CD4-positive, alpha-beta memory T cell (primary cell): Measurements from ENCODE around the gene PLPP6. TPM values are rescaled to one million over a fixed set of nuclear protein-coding genes. Genes with fewer than 3 reads are reported as not detected.
"Not testable (repeated sequence)": the region's sequence is repeated elsewhere in the genome, so short reads cannot be mapped to it uniquely, and the experiment has no call there.

ENCODE experiments used
- CTCF ChIA-PET: fragments of 350-600 bp; sonication (Branson Sonifier 250); formaldehyde crosslinking; loops from one replicate; lab custom pipeline; 2021; ENCODE audit warnings: inconsistent platforms; ENCODE audit not compliant: partially characterized antibody; lab: Charles Lee
- POLR2A ChIA-PET: fragments of 350-600 bp; sonication (Branson Sonifier 250); formaldehyde crosslinking; loops from one replicate; lab custom pipeline; 2021; ENCODE audit not compliant: partially characterized antibody; lab: Charles Lee
- DNase-seq, 5 donors: peaks; one replicate each; pipeline versions ENCODE4 v3.0.0 to v3.0.0-alpha.2; 2020 to 2022; ENCODE audit warnings: mixed read lengths in 1 of 5
- H3K27ac ChIP-seq: one replicate; pipeline ENCODE4 v1.7.0; 2013; ENCODE audit warnings: low read depth, low read length
- H3K27me3 ChIP-seq: 2 replicates; pipeline ENCODE4 v1.7.0; 2013; ENCODE audit warnings: mild to moderate bottlenecking, low read length, moderate library complexity; ENCODE audit not compliant: insufficient read depth
- H3K36me3 ChIP-seq: 2 replicates; pipeline ENCODE4 v1.7.0; 2013; ENCODE audit warnings: mild to moderate bottlenecking, low read length, moderate library complexity; ENCODE audit not compliant: insufficient read depth
- H3K4me1 ChIP-seq: 2 replicates; pipeline ENCODE4 v1.7.0; 2013; ENCODE audit warnings: mild to moderate bottlenecking, low read length, moderate library complexity; ENCODE audit not compliant: insufficient read depth
- H3K4me3 ChIP-seq, 2 donors: one replicate each; pipeline ENCODE4 v1.7.0; 2013; ENCODE audit warnings: low read length in 2 of 2, mild to moderate bottlenecking in 1 of 2
- H3K9me3 ChIP-seq, 2 donors: one replicate each; pipeline ENCODE4 v1.7.0; 2013; ENCODE audit warnings: low read length in 2 of 2, control low read depth in 1 of 2; ENCODE audit not compliant: control insufficient read depth in 1 of 2
- H3K27ac Mint-ChIP-seq, 7 donors: one replicate each; pipeline ENCODE4 v1.8.0; 2020 to 2021; ENCODE audit warnings: mixed read lengths in 7 of 7, mild to moderate bottlenecking in 6 of 7, inconsistent platforms in 3 of 7, moderate library complexity in 3 of 7
- H3K27me3 Mint-ChIP-seq, 2 donors: one replicate each; pipeline ENCODE4 v1.8.0; 2020 to 2021; ENCODE audit warnings: mixed read lengths in 2 of 2
- H3K36me3 Mint-ChIP-seq, 2 donors: one replicate each; pipeline ENCODE4 v1.8.0; 2020 to 2021; ENCODE audit warnings: mixed read lengths in 2 of 2, inconsistent platforms in 1 of 2, mild to moderate bottlenecking in 1 of 2
- H3K4me1 Mint-ChIP-seq, 4 donors: one replicate each; pipeline ENCODE4 v1.8.0; 2020 to 2021; ENCODE audit warnings: mixed read lengths in 4 of 4, mild to moderate bottlenecking in 1 of 4
- H3K4me3 Mint-ChIP-seq, 8 donors: one replicate each; pipeline ENCODE4 v1.8.0; 2020 to 2021; ENCODE audit warnings: mixed read lengths in 8 of 8, mild to moderate bottlenecking in 7 of 8, moderate library complexity in 6 of 8, inconsistent platforms in 3 of 8
- H3K9me3 Mint-ChIP-seq, 8 donors: one replicate each; pipeline ENCODE4 v1.8.0; 2020 to 2021; ENCODE audit warnings: mixed read lengths in 8 of 8, mild to moderate bottlenecking in 5 of 8, inconsistent platforms in 3 of 8, moderate library complexity in 1 of 8
- intact Hi-C: fragments of 100-400 bp; cut with micrococcal nuclease; formaldehyde crosslinking; loops from one replicate; pipeline ENCODE4 v1.15.1; 2023
- polyA plus RNA-seq, 2 donors: library from polyadenylated mRNA; unstranded; fragments of 300-500 nt; fragmentation: Illumina TruSeq; gene quantifications; one replicate each; pipeline ENCODE4 v1.2.3, GENCODE V29; 2021
- total RNA-seq, 2 experiments: library from RNA; stranded (reverse); gene quantifications; one replicate each; pipeline ENCODE4 v1.2.3, GENCODE V29; 2021

The PLPP6 gene
- total and polyA plus RNA-seq, 4 experiments from 2014 or later, result 3.2 to 23.8 (median 14.9) TPM

GRCh38 chr9:4640027-4640426 lies 22.1 kb upstream of the PLPP6 start:
- no peaks in the 10 kb centered on the region for H3K27me3 Mint-ChIP-seq
- POLR2A ChIA-PET, result interaction anchor here (0.6 to 1.3 kb wide), 7 partner anchors 8 to 598 kb away, joined by 3 to 4 read pairs (median 3); partner anchors contain the start of gene CDC37L1

GRCh38 chr9:4642351-4642750 lies 19.7 kb upstream of the PLPP6 start:
- H3K27me3 Mint-ChIP-seq, result no peaks in the 10 kb centered on the region
- Histone ChIP-seq H3K4me3 (no peak overlapping the region), H3K27ac (no peak overlapping the region), H3K27me3 (no peaks in the 10 kb centered on the region), H3K36me3 (no peaks in the 10 kb centered on the region), H3K9me3 (no peaks in the 10 kb centered on the region), H3K4me1 (no peaks in the 10 kb centered on the region)
- H3K9me3 Mint-ChIP-seq, result no peaks in the 10 kb centered on the region
- intact Hi-C loops, result loop anchor here (10.0 kb wide), 1 partner anchor 908 kb away; no protein-coding TSS in a partner anchor
- no peaks in the 10 kb centered on the region for H3K36me3 Mint-ChIP-seq
- no peak overlapping the region for H3K4me3 Mint-ChIP-seq
- DNase-seq, result no peak
- ChIA-PET CTCF (interaction anchor here (1.3 kb wide), 1 partner anchor 14 kb away, joined by 3 read pairs; no protein-coding TSS in a partner anchor), POLR2A (no interaction called here)
- H3K4me1 Mint-ChIP-seq, result peaks cover 5 to 11% (median 8%) of the 10 kb centered on the region in 4 donors
- H3K27ac Mint-ChIP-seq, result no peak overlapping the region

More at GRCh38 chr9:4640027-4640426, 22.1 kb upstream of the PLPP6 start:
- CTCF ChIA-PET, result interaction anchor here (0.9 to 4.1 kb wide), 15 partner anchors 11 to 326 kb away, joined by 3 to 54 read pairs (median 7); partner anchors contain the start of gene SPATA6L
- Mint-ChIP-seq H3K9me3 (no peaks in the 10 kb centered on the region), H3K4me1 (peaks cover 5 to 11% (median 8%) of the 10 kb centered on the region in 4 donors), H3K4me3 (no peak overlapping the region), H3K27ac (no peak overlapping the region), H3K36me3 (no peaks in the 10 kb centered on the region)
- Histone ChIP-seq H3K27ac (no peak overlapping the region), H3K27me3 (no peaks in the 10 kb centered on the region), H3K36me3 (no peaks in the 10 kb centered on the region), H3K4me1 (no peaks in the 10 kb centered on the region), H3K9me3 (no peaks in the 10 kb centered on the region), H3K4me3 (no peak overlapping the region)
- DNase-seq, result peak; percentile 53 to 64 (median 54)
- intact Hi-C loops, result loop anchor here (1.0 to 10.0 kb wide), 6 partner anchors 35 to 905 kb away; no protein-coding TSS in a partner anchor

GRCh38 chr9:4654084-4654483 lies 8.0 kb upstream of the PLPP6 start:
- CTCF ChIA-PET, result interaction anchor here (0.8 to 0.9 kb wide), 2 partner anchors 10 to 287 kb away, joined by 3 read pairs; no protein-coding TSS in a partner anchor

GRCh38 chr9:4654538-4654937 lies 7.6 kb upstream of the PLPP6 start:
- ChIA-PET POLR2A (no interaction called here), CTCF (interaction anchor here (0.9 kb wide), 1 partner anchor 288 kb away, joined by 3 read pairs; no protein-coding TSS in a partner anchor)
- Histone ChIP-seq H3K36me3 (no peaks in the 10 kb centered on the region), H3K27ac (no peak overlapping the region), H3K27me3 (no peaks in the 10 kb centered on the region), H3K4me3 (no peak overlapping the region), H3K9me3 (no peaks in the 10 kb centered on the region), H3K4me1 (no peaks in the 10 kb centered on the region)
- Mint-ChIP-seq H3K4me1 (peaks cover 0 to 31% (median 5%) of the 10 kb centered on the region in 4 donors), H3K4me3 (no peak overlapping the region), H3K9me3 (peaks cover 0 to 3% (median 0%) of the 10 kb centered on the region in 8 donors), H3K36me3 (peaks cover 0 to 4% of the 10 kb centered on the region in 2 donors), H3K27me3 (peaks cover 0 to 1% of the 10 kb centered on the region in 2 donors), H3K27ac (peak overlapping the region in 1 of 7 donors; percentile 27)
- DNase-seq, result no peak
- intact Hi-C loops, result no loop called here

More at GRCh38 chr9:4654084-4654483, 8.0 kb upstream of the PLPP6 start:
- H3K27me3 Mint-ChIP-seq, result peaks cover 0 to 3% of the 10 kb centered on the region in 2 donors
- Histone ChIP-seq H3K36me3 (no peaks in the 10 kb centered on the region), H3K27ac (no peak overlapping the region), H3K27me3 (no peaks in the 10 kb centered on the region), H3K9me3 (no peaks in the 10 kb centered on the region), H3K4me3 (no peak overlapping the region), H3K4me1 (no peaks in the 10 kb centered on the region)
- DNase-seq, result no peak
- POLR2A ChIA-PET, result no interaction called here
- H3K27ac Mint-ChIP-seq, result no peak overlapping the region
- intact Hi-C loops, result no loop called here
- peaks cover 0 to 27% (median 5%) of the 10 kb centered on the region in 4 donors for H3K4me1 Mint-ChIP-seq
- peak overlapping the region in 2 of 8 donors; percentile 3 to 44 for H3K4me3 Mint-ChIP-seq
- peaks cover 0 to 4% of the 10 kb centered on the region in 2 donors for H3K36me3 Mint-ChIP-seq
- peaks cover 0 to 3% (median 0%) of the 10 kb centered on the region in 8 donors for H3K9me3 Mint-ChIP-seq

GRCh38 chr9:4656196-4656595 lies 5.9 kb upstream of the PLPP6 start:
- POLR2A ChIA-PET, result not testable (repeated sequence)

GRCh38 chr9:4656621-4657020 lies 5.5 kb upstream of the PLPP6 start:
- peak overlapping the region in 1 of 8 donors; percentile 2 for H3K4me3 Mint-ChIP-seq
- CTCF ChIA-PET, result interaction anchor here (1.2 kb wide), 2 partner anchors 13 to 102 kb away, joined by 3 to 4 read pairs; no protein-coding TSS in a partner anchor
- Histone ChIP-seq H3K4me1 (peaks cover 7% of the 10 kb centered on the region), H3K4me3 (no peak overlapping the region), H3K9me3 (no peaks in the 10 kb centered on the region), H3K36me3 (no peaks in the 10 kb centered on the region), H3K27me3 (no peaks in the 10 kb centered on the region), H3K27ac (no peak overlapping the region)
- H3K9me3 Mint-ChIP-seq, result peaks cover 0 to 3% (median 0%) of the 10 kb centered on the region in 8 donors
- no peak for DNase-seq
- H3K36me3 Mint-ChIP-seq, result peaks cover 0 to 4% of the 10 kb centered on the region in 2 donors
- peaks cover 0 to 1% of the 10 kb centered on the region in 2 donors for H3K27me3 Mint-ChIP-seq
- H3K27ac Mint-ChIP-seq, result no peak overlapping the region
- POLR2A ChIA-PET, result no interaction called here
- intact Hi-C loops, result no loop called here
- peaks cover 9 to 49% (median 12%) of the 10 kb centered on the region in 4 donors for H3K4me1 Mint-ChIP-seq

More at GRCh38 chr9:4656196-4656595, 5.9 kb upstream of the PLPP6 start:
- H3K27me3 Mint-ChIP-seq, H3K27ac ChIP-seq, H3K36me3 ChIP-seq, H3K4me3 ChIP-seq, H3K27me3 ChIP-seq, DNase-seq, H3K9me3 ChIP-seq, H3K36me3 Mint-ChIP-seq, H3K9me3 Mint-ChIP-seq, intact Hi-C loops, H3K4me1 ChIP-seq: not testable (repeated sequence)
- H3K4me3 Mint-ChIP-seq, result peak overlapping the region in 1 of 8 donors; percentile 17
- peak overlapping the region in 1 of 7 donors; percentile 75 for H3K27ac Mint-ChIP-seq
- peaks cover 7 to 45% (median 8%) of the 10 kb centered on the region in 4 donors for H3K4me1 Mint-ChIP-seq
- CTCF ChIA-PET, result interaction anchor here (1.2 kb wide), 2 partner anchors 13 to 103 kb away, joined by 3 to 4 read pairs; no protein-coding TSS in a partner anchor

- CTCF ChIA-PET, result no interaction called here
- H3K9me3 Mint-ChIP-seq, result peaks cover 0 to 3% (median 0%) of the 10 kb centered on the region in 8 donors
- POLR2A ChIA-PET, result no interaction called here
- no peak overlapping the region for H3K4me3 ChIP-seq
- no peak overlapping the region for H3K27ac ChIP-seq
- no peak overlapping the region for H3K4me3 Mint-ChIP-seq
- H3K36me3 ChIP-seq, result no peaks in the 10 kb centered on the region
- no peaks in the 10 kb centered on the region for H3K27me3 ChIP-seq
- H3K4me1 ChIP-seq, result peaks cover 10% of the 10 kb centered on the region
- peaks cover 13 to 57% (median 16%) of the 10 kb centered on the region in 4 donors for H3K4me1 Mint-ChIP-seq
- no peak overlapping the region for H3K27ac Mint-ChIP-seq
- H3K27me3 Mint-ChIP-seq, result peaks cover 0 to 1% of the 10 kb centered on the region in 2 donors
- no peaks in the 10 kb centered on the region for H3K9me3 ChIP-seq
- peaks cover 4% of the 10 kb centered on the region in 2 donors for H3K36me3 Mint-ChIP-seq
- intact Hi-C loops, result no loop called here
- no peak for DNase-seq
These were observed 4.5 kb upstream of the PLPP6 start for GRCh38 chr9:4657426-4658159.
